ENCODE data around the gene ATG16L2. TPM values are rescaled to one million over a fixed set of nuclear protein-coding genes. Genes with fewer than 3 reads are reported as not detected.

The ATG16L2 gene
- total and polyA plus RNA-seq, 9 of the 15 experiments (the other 6 are each of a cell fraction or from before 2014, with no cell fraction given), result 0.18 to 11.2 (median 6.2) TPM

DNA sequence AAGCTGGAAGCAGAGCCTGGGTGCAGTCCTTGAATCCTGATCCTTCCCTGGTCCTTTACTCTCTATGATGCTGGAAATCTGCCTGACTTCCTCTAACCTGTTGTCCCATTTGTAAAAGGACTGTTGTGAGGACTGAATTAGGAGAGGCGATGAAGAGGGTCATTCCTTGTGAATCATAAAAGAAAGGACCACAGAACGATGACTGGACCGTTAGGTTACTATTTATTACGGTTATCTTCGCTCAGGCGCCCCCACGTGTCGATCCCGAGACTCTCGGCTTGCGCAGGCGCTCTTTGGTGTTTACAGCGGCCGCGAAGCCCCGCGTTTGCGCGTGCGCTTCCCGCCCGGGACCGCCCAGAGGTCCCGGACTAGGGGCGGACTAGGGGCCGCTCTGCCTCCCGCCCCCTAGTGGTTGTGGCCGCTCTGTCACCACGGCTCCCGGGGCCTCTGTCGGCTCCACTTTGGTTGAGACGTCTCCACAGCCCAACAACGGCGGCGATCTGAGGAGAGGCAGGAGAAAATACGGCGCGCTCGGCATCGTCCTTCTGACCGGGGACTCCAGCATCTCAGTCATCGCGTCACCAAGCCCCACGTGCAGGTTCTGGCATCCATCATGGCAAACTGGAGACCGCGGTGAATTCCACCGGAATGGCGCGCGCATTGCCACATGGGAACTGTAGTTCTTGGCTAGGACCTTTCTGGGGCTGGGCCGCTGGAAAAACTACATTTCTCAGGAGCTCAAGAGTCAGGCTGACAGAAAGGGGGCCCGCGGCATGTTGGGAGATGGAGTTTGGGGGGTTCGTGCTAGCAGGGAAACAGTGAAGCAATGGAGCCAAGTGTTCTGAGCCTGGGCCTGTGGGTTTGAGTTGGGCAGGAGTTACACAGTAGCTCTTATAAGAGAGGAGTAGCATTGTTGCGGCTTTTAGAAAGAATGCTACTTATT, 20.5 kb upstream of the ATG16L2 start, which contains the start of gene STARD10 (continued):
- peak; percentile 71; the same call in 1 of the 2 replicates for TF ChIP-seq RNF2 (IDR thresholded peaks at IDR 0.05)
- peak in 1 of 2 experiments; percentile 47; a peak in 1 of 4 replicates for TF ChIP-seq ARNT (IDR thresholded peaks at IDR 0.05)
- peak; percentile 70; the same call in 1 of the 2 replicates for TF ChIP-seq TRIM28 (IDR thresholded peaks at IDR 0.05)
- TF ChIP-seq TCF7L2 (IDR thresholded peaks at IDR 0.05; ENCODE audit: low read depth, low read length), result no peak
- TF ChIP-seq, protein P1, sequence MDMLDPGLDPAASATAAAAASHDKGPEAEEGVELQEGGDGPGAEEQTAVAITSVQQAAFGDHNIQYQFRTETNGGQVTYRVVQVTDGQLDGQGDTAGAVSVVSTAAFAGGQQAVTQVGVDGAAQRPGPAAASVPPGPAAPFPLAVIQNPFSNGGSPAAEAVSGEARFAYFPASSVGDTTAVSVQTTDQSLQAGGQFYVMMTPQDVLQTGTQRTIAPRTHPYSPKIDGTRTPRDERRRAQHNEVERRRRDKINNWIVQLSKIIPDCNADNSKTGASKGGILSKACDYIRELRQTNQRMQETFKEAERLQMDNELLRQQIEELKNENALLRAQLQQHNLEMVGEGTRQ (CRISPR knock-in tag; IDR thresholded peaks at IDR 0.05), result peak; percentile 58
- TF ChIP-seq KAT2B (IDR thresholded peaks at IDR 0.05; ENCODE audit: low read depth, low read length), result peak; percentile 31
- TF ChIP-seq HNRNPLL (IDR thresholded peaks at IDR 0.05; ENCODE audit: low read depth, low read length, poor library complexity, severe bottlenecking), result peak; percentile 45
- TF ChIP-seq ZNF589 (CRISPR knock-in tag; IDR thresholded peaks at IDR 0.05; ENCODE audit: low read depth), result peak; percentile 61; the same call in 1 of the 2 replicates
- TF ChIP-seq ZBTB17 (CRISPR knock-in tag; IDR thresholded peaks at IDR 0.05), result peak; percentile 68; the same call in 1 of the 2 replicates
- no peak for TF ChIP-seq CEBPG (CRISPR knock-in tag; IDR thresholded peaks at IDR 0.05)
- TF ChIP-seq CEBPG (tag; conservative IDR thresholded peaks at IDR 0.05 in 1 of 2, IDR thresholded peaks at IDR 0.05 in 1 of 2), result 0 out of 4 replicates have a peak, but pooled peaks of 1 of the 2 experiments have one; percentile 18
- peak; percentile 52 for TF ChIP-seq TAF9B (IDR thresholded peaks at IDR 0.05; ENCODE audit: partially characterized antibody)
- TF ChIP-seq, protein P2, sequence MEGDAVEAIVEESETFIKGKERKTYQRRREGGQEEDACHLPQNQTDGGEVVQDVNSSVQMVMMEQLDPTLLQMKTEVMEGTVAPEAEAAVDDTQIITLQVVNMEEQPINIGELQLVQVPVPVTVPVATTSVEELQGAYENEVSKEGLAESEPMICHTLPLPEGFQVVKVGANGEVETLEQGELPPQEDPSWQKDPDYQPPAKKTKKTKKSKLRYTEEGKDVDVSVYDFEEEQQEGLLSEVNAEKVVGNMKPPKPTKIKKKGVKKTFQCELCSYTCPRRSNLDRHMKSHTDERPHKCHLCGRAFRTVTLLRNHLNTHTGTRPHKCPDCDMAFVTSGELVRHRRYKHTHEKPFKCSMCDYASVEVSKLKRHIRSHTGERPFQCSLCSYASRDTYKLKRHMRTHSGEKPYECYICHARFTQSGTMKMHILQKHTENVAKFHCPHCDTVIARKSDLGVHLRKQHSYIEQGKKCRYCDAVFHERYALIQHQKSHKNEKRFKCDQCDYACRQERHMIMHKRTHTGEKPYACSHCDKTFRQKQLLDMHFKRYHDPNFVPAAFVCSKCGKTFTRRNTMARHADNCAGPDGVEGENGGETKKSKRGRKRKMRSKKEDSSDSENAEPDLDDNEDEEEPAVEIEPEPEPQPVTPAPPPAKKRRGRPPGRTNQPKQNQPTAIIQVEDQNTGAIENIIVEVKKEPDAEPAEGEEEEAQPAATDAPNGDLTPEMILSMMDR (IDR thresholded peaks at IDR 0.05 in 2 of 3, conservative IDR thresholded peaks at IDR 0.05 in 1 of 3; ENCODE audit: insufficient read depth in 2 of 3, low read depth in 1 of 3, low read length in 3 of 3), result peak; percentile 91 to 99 (median 93)
- TF ChIP-seq JUND (IDR thresholded peaks at IDR 0.05; ENCODE audit: borderline replicate concordance, low read depth, low read length), result peak; percentile 65
- TF ChIP-seq JUND (tag; IDR thresholded peaks at IDR 0.05; ENCODE audit: borderline replicate concordance, low read depth, low read length), result peak; percentile 50; the same call in 1 of the 3 replicates
- TF ChIP-seq SMARCB1 (IDR thresholded peaks at IDR 0.05; ENCODE audit: insufficient read length, low read depth), result no peak
- peak; percentile 66; the same call in 1 of the 2 replicates for TF ChIP-seq PHF8 (IDR thresholded peaks at IDR 0.05; ENCODE audit: borderline replicate concordance, low read length)
- TF ChIP-seq ETV1 (tag; conservative IDR thresholded peaks at IDR 0.05; ENCODE audit: low read depth), result peak; percentile 69
- 0 out of 2 replicates have a peak, but pooled peaks have one; percentile 16 for TF ChIP-seq CEBPB (tag; IDR thresholded peaks at IDR 0.05)
- peak; percentile 65; the same call in 1 of the 2 replicates for TF ChIP-seq ZKSCAN1 (IDR thresholded peaks at IDR 0.05; ENCODE audit: low read depth, low read length)

Measured in K562 (cell line).